Suprapubic skin (tissue), 3 donors: Measurements from ENCODE around the gene CORO2A.

Source experiments
- CTCF ChIP-seq, 2 donors: fragments of 200-600 bp in 1 of 2; fragments of 450-650 bp in 1 of 2; sonication (generic) in 1 of 2; IDR thresholded peaks; one replicate each; pipeline ENCODE4 v1.5.1; 2016 to 2019; ENCODE audit warnings: antibody characterized with exemption in 2 of 2, mild to moderate bottlenecking in 1 of 2, moderate library complexity in 1 of 2
- EP300 ChIP-seq: sonication (generic); formaldehyde crosslinking; IDR thresholded peaks from one replicate; pipeline ENCODE4 v1.6.1; 2017; ENCODE audit warnings: antibody characterized with exemption

GRCh38 chr9:98236901-98237487 lies 44.6 kb upstream of the CORO2A start:
- no peak for TF ChIP-seq CTCF (IDR thresholded peaks at IDR 0.05)
- TF ChIP-seq EP300: no peak
